ENCODE data around the gene ADM.

The ADM gene

GRCh38 chr11:10349281-10349665, 44.4 kb downstream of the ADM start:
- no peak overlapping the region for H2AFZ ChIP-seq (ENCODE audit: low read depth, low read length, severe bottlenecking)
- no peak overlapping the region for H3K27ac ChIP-seq (ENCODE audit: low read depth, low read length)
- H4K20me1 ChIP-seq (ENCODE audit: low read depth, low read length): no peaks in the 10 kb centered on the region
- H3K9me3 ChIP-seq (ENCODE audit: insufficient read depth, low read length): no peaks in the 10 kb centered on the region
- no peaks in the 10 kb centered on the region for H3K9me2 ChIP-seq (replicated peaks; ENCODE audit: insufficient read depth, low read length)
- no peak overlapping the region for H3K9ac ChIP-seq (ENCODE audit: low read length)
- H3K36me3 ChIP-seq (ENCODE audit: low read length): no peaks in the 10 kb centered on the region
- H3K4me2 ChIP-seq (ENCODE audit: low read depth, low read length, poor library complexity, severe bottlenecking): no peak overlapping the region
- H3K27me3 ChIP-seq (ENCODE audit: low read length): no peaks in the 10 kb centered on the region
- H3F3A ChIP-seq (ENCODE audit: insufficient read depth): no peaks in the 10 kb centered on the region
- no peak overlapping the region for H3K4me3 ChIP-seq (ENCODE audit: insufficient read depth, low read length, poor library complexity, severe bottlenecking)
- H3K79me2 ChIP-seq (ENCODE audit: insufficient read depth, low read length): no peaks in the 10 kb centered on the region
- TF ChIP-seq EZH2phosphoT487 (conservative IDR thresholded peaks at IDR 0.05; ENCODE audit: low read length) (no peak), CTCF (IDR thresholded peaks at IDR 0.05; ENCODE audit: insufficient read depth, low read length, poor library complexity, severe bottlenecking) (no peak)

GRCh38 chr11:10349806-10350205, 44.9 kb downstream of the ADM start:
- Histone ChIP-seq H3K4me3 (ENCODE audit: insufficient read depth, low read length, poor library complexity, severe bottlenecking) (no peak overlapping the region), H3F3A (ENCODE audit: insufficient read depth) (no peaks in the 10 kb centered on the region), H3K9me2 (replicated peaks; ENCODE audit: insufficient read depth, low read length) (no peaks in the 10 kb centered on the region), H3K9me3 (ENCODE audit: insufficient read depth, low read length) (no peaks in the 10 kb centered on the region), H4K20me1 (ENCODE audit: low read depth, low read length) (no peaks in the 10 kb centered on the region), H3K27ac (ENCODE audit: low read depth, low read length) (no peak overlapping the region), H3K79me2 (ENCODE audit: insufficient read depth, low read length) (no peaks in the 10 kb centered on the region), H3K4me2 (ENCODE audit: low read depth, low read length, poor library complexity, severe bottlenecking) (no peak overlapping the region), H2AFZ (ENCODE audit: low read depth, low read length, severe bottlenecking) (no peak overlapping the region), H3K27me3 (ENCODE audit: low read length) (no peaks in the 10 kb centered on the region), H3K9ac (ENCODE audit: low read length) (no peak overlapping the region), H3K36me3 (ENCODE audit: low read length) (no peaks in the 10 kb centered on the region)
- TF ChIP-seq EZH2phosphoT487 (conservative IDR thresholded peaks at IDR 0.05; ENCODE audit: low read length): no peak
- TF ChIP-seq CTCF (IDR thresholded peaks at IDR 0.05; ENCODE audit: insufficient read depth, low read length, poor library complexity, severe bottlenecking): no peak

- Histone ChIP-seq H3K9me3 (ENCODE audit: insufficient read depth, low read length) (no peaks in the 10 kb centered on the region), H3K79me2 (ENCODE audit: insufficient read depth, low read length) (no peaks in the 10 kb centered on the region), H3K4me2 (ENCODE audit: low read depth, low read length, poor library complexity, severe bottlenecking) (no peak overlapping the region), H3K27me3 (ENCODE audit: low read length) (no peaks in the 10 kb centered on the region), H2AFZ (ENCODE audit: low read depth, low read length, severe bottlenecking) (no peak overlapping the region), H3K36me3 (ENCODE audit: low read length) (no peaks in the 10 kb centered on the region), H3K27ac (ENCODE audit: low read depth, low read length) (no peak overlapping the region), H3F3A (ENCODE audit: insufficient read depth) (no peaks in the 10 kb centered on the region), H4K20me1 (ENCODE audit: low read depth, low read length) (no peaks in the 10 kb centered on the region), H3K9me2 (replicated peaks; ENCODE audit: insufficient read depth, low read length) (no peaks in the 10 kb centered on the region), H3K4me3 (ENCODE audit: insufficient read depth, low read length, poor library complexity, severe bottlenecking) (no peak overlapping the region), H3K9ac (ENCODE audit: low read length) (no peak overlapping the region)
- no peak for TF ChIP-seq EZH2phosphoT487 (conservative IDR thresholded peaks at IDR 0.05; ENCODE audit: low read length)
- no peak for TF ChIP-seq CTCF (IDR thresholded peaks at IDR 0.05; ENCODE audit: insufficient read depth, low read length, poor library complexity, severe bottlenecking)
Measured at GRCh38 chr11:10350334-10350733, 45.5 kb downstream of the ADM start.

- H3K9me2 ChIP-seq (replicated peaks; ENCODE audit: insufficient read depth, low read length): no peaks in the 10 kb centered on the region
- no peaks in the 10 kb centered on the region for H3K27me3 ChIP-seq (ENCODE audit: low read length)
- no peaks in the 10 kb centered on the region for H3K36me3 ChIP-seq (ENCODE audit: low read length)
- H3K27ac ChIP-seq (ENCODE audit: low read depth, low read length): no peak overlapping the region
- H3K9ac ChIP-seq (ENCODE audit: low read length): no peak overlapping the region
- no peaks in the 10 kb centered on the region for H3F3A ChIP-seq (ENCODE audit: insufficient read depth)
- TF ChIP-seq EZH2phosphoT487 (conservative IDR thresholded peaks at IDR 0.05; ENCODE audit: low read length) (no peak), CTCF (IDR thresholded peaks at IDR 0.05; ENCODE audit: insufficient read depth, low read length, poor library complexity, severe bottlenecking) (no peak)
- H3K9me3 ChIP-seq (ENCODE audit: insufficient read depth, low read length): no peaks in the 10 kb centered on the region
- no peak overlapping the region for H2AFZ ChIP-seq (ENCODE audit: low read depth, low read length, severe bottlenecking)
- H4K20me1 ChIP-seq (ENCODE audit: low read depth, low read length): no peaks in the 10 kb centered on the region
- H3K4me2 ChIP-seq (ENCODE audit: low read depth, low read length, poor library complexity, severe bottlenecking): no peak overlapping the region
- no peak overlapping the region for H3K4me3 ChIP-seq (ENCODE audit: insufficient read depth, low read length, poor library complexity, severe bottlenecking)
- no peaks in the 10 kb centered on the region for H3K79me2 ChIP-seq (ENCODE audit: insufficient read depth, low read length)
Measured at GRCh38 chr11:10351435-10351764, 46.5 kb downstream of the ADM start.

Measured in SU-DHL-6 (cell line).